H1 (cell line): ENCODE results near the gene CDH22. TPM values are rescaled to one million over a fixed set of nuclear protein-coding genes. Genes with fewer than 3 reads are reported as not detected.

Experiments used
- CTCF ChIA-PET: fragments of 300-600 bp; sonication (Branson Sonifier 250); formaldehyde crosslinking; loops from one replicate; lab custom pipeline; 2021; ENCODE audit not compliant: partially characterized antibody; lab: Charles Lee
- POLR2A ChIA-PET: fragments of 300-600 bp; sonication (Branson Sonifier 250); formaldehyde crosslinking; loops from one replicate; lab custom pipeline; 2021; ENCODE audit warnings: inconsistent platforms; ENCODE audit not compliant: partially characterized antibody; lab: Charles Lee
- DNase-seq, 2 experiments: peaks; one replicate each; pipeline versions ENCODE4 v3.0.0 to v3.0.0-alpha.2; 2010 to 2022; ENCODE audit warnings: low spot score in 2 of 2, low read depth in 1 of 2, mixed read lengths in 1 of 2
- FAIRE-seq: peaks from 2 replicates; lab custom pipeline; 2011; peaks lifted over from hg19 to GRCh38; lab: Jason Lieb, UNC
- H2AFZ ChIP-seq: 2 replicates; pipeline ENCODE4 v1.8.1; 2012; ENCODE audit warnings: low read length, inconsistent platforms
- H2AK5ac ChIP-seq: 2 replicates; pipeline ENCODE4 v1.6.1; 2013; ENCODE audit warnings: low read depth, low read length
- H2BK120ac ChIP-seq: replicated peaks from 2 replicates; pipeline ENCODE3; 2013; ENCODE audit warnings: low read depth, low read length, inconsistent platforms
- H2BK12ac ChIP-seq: 2 replicates; pipeline ENCODE4 v1.6.1; 2013; ENCODE audit warnings: low read depth, low read length
- H2BK15ac ChIP-seq: 2 replicates; pipeline ENCODE4 v1.6.1; 2013; ENCODE audit warnings: low read length
- H2BK20ac ChIP-seq: 2 replicates; pipeline ENCODE4 v1.6.1; 2013; ENCODE audit warnings: low read length
- H2BK5ac ChIP-seq: 2 replicates; pipeline ENCODE4 v1.6.1; 2013; ENCODE audit warnings: low read depth, low read length
- H3K14ac ChIP-seq: 2 replicates; pipeline ENCODE4 v1.6.1; 2013; ENCODE audit warnings: inconsistent platforms; ENCODE audit not compliant: insufficient read length
- H3K18ac ChIP-seq: 2 replicates; pipeline ENCODE4 v1.6.1; 2013; ENCODE audit warnings: low read length; ENCODE audit errors: extremely low read depth
- H3K23ac ChIP-seq: 2 replicates; pipeline ENCODE4 v1.6.1; 2013; ENCODE audit warnings: inconsistent platforms; ENCODE audit not compliant: insufficient read length
- H3K23me2 ChIP-seq: 2 replicates; pipeline ENCODE4 v1.6.1; 2013; ENCODE audit warnings: low read depth, low read length
- H3K27ac ChIP-seq: 2 replicates; pipeline ENCODE4 v1.6.1; 2011; ENCODE audit warnings: low read depth, low read length, inconsistent platforms
- H3K27me3 ChIP-seq, 4 experiments: replicated peaks in 1 of 4; 1 replicate in 1 of 4; 2 replicates in 3 of 4; pipeline versions ENCODE4 v1.6.1 to v1.8.1; 2011 to 2013; ENCODE audit warnings: low read length in 3 of 4, mild to moderate bottlenecking in 3 of 4, inconsistent platforms in 2 of 4, mixed read lengths in 2 of 4, moderate library complexity in 1 of 4; ENCODE audit not compliant: control insufficient read depth in 3 of 4, insufficient read depth in 3 of 4; ENCODE audit errors: extremely low read depth in 1 of 4
- H3K36me3 ChIP-seq, 4 experiments: 2 replicates each; pipeline versions ENCODE4 v1.6.1 to v1.8.1; 2011 to 2013; ENCODE audit warnings: mild to moderate bottlenecking in 4 of 4, low read length in 3 of 4, moderate library complexity in 2 of 4, control low read depth in 1 of 4, inconsistent platforms in 1 of 4; ENCODE audit not compliant: insufficient read depth in 4 of 4, control insufficient read depth in 2 of 4
- H3K4ac ChIP-seq: replicated peaks from 2 replicates; pipeline ENCODE3; 2013; ENCODE audit warnings: low read length, low read depth, mixed read lengths, inconsistent platforms; ENCODE audit not compliant: insufficient read length
- H3K4me1 ChIP-seq, 4 experiments: replicated peaks in 1 of 4; 1 replicate in 1 of 4; 2 replicates in 3 of 4; pipeline versions ENCODE4 v1.6.1 to v1.8.1; 2011 to 2013; ENCODE audit warnings: low read length in 3 of 4, inconsistent platforms in 2 of 4, mixed read lengths in 1 of 4; ENCODE audit not compliant: insufficient read depth in 4 of 4, control insufficient read depth in 3 of 4
- H3K4me2 ChIP-seq, 2 experiments: 2 replicates each; pipeline versions ENCODE4 v1.6.1 to v1.8.1; 2011 to 2013; ENCODE audit warnings: low read depth in 2 of 2, low read length in 2 of 2, control low read depth in 1 of 2, inconsistent platforms in 1 of 2, mild to moderate bottlenecking in 1 of 2; ENCODE audit not compliant: insufficient read depth in 1 of 2
- H3K4me3 ChIP-seq, 4 experiments: fragments of 200-600, 300-600 bp in 1 of 4; sonication (generic), shearing (Covaris generic), sonication (Bioruptor Twin) in 1 of 4; 2 replicates each; pipeline versions ENCODE4 v1.5.1 to v1.8.1; 2011 to 2016; ENCODE audit warnings: low read length in 4 of 4, low read depth in 3 of 4, control low read depth in 2 of 4, inconsistent platforms in 2 of 4, mild to moderate bottlenecking in 2 of 4, mixed read lengths in 1 of 4, moderate library complexity in 1 of 4; ENCODE audit not compliant: insufficient read depth in 2 of 4; ENCODE audit errors: extremely low read depth in 1 of 4
- H3K56ac ChIP-seq: replicated peaks from 2 replicates; pipeline ENCODE3; 2013; ENCODE audit warnings: low read depth, mild to moderate bottlenecking, mixed read lengths, low read length, inconsistent platforms; ENCODE audit not compliant: insufficient read length
- H3K79me1 ChIP-seq: 2 replicates; pipeline ENCODE4 v1.6.1; 2013; ENCODE audit warnings: low read depth, low read length, control low read depth
- H3K79me2 ChIP-seq, 2 experiments: 2 replicates each; pipeline versions ENCODE4 v1.6.1 to v1.8.1; 2012 to 2013; ENCODE audit warnings: low read length in 2 of 2, mild to moderate bottlenecking in 2 of 2, inconsistent platforms in 1 of 2; ENCODE audit not compliant: insufficient read depth in 2 of 2, control insufficient read depth in 1 of 2
- H3K9ac ChIP-seq, 4 experiments: replicated peaks in 1 of 4; 1 replicate in 1 of 4; 2 replicates in 3 of 4; pipeline versions ENCODE4 v1.6.1 to v1.8.1; 2011 to 2013; ENCODE audit warnings: low read depth in 3 of 4, low read length in 3 of 4, control low read depth in 2 of 4, mild to moderate bottlenecking in 2 of 4, moderate library complexity in 2 of 4, inconsistent platforms in 1 of 4; ENCODE audit errors: extremely low read depth in 1 of 4
- H3K9me3 ChIP-seq, 2 experiments: 2 replicates each; pipeline versions ENCODE4 v1.6.1 to v1.8.1; 2012 to 2013; ENCODE audit warnings: mild to moderate bottlenecking in 2 of 2, moderate library complexity in 2 of 2, control low read depth in 1 of 2, inconsistent platforms in 1 of 2, low read depth in 1 of 2, low read length in 1 of 2, mixed read lengths in 1 of 2; ENCODE audit not compliant: insufficient read depth in 2 of 2
- H4K20me1 ChIP-seq, 2 experiments: replicated peaks in 1 of 2; 2 replicates each; pipeline versions ENCODE3 to v1.8.1; 2011 to 2013; ENCODE audit warnings: inconsistent platforms in 2 of 2, low read length in 2 of 2, mild to moderate bottlenecking in 1 of 2; ENCODE audit not compliant: insufficient read depth in 2 of 2, control insufficient read depth in 1 of 2
- H4K5ac ChIP-seq: 2 replicates; pipeline ENCODE4 v1.6.1; 2013; ENCODE audit warnings: low read length, low read depth, mixed read lengths, inconsistent platforms; ENCODE audit not compliant: insufficient read length
- H4K8ac ChIP-seq: 2 replicates; pipeline ENCODE4 v1.8.0; 2013; ENCODE audit warnings: mild to moderate bottlenecking, moderate library complexity, low read length, inconsistent platforms; ENCODE audit not compliant: insufficient read depth; ENCODE audit errors: extremely low read depth
- H4K91ac ChIP-seq: replicated peaks from 2 replicates; pipeline ENCODE3; 2013; ENCODE audit warnings: low read length, mixed read lengths, inconsistent platforms; ENCODE audit not compliant: insufficient read length
- BACH1 ChIP-seq: IDR thresholded peaks from 2 replicates; pipeline ENCODE4 v1.6.1; 2012; ENCODE audit warnings: low read length, improper control_type of control experiment
- NANOG ChIP-seq: IDR thresholded peaks from 2 replicates; pipeline ENCODE4 v1.6.1; 2011; ENCODE audit warnings: low read length, low read depth, mild to moderate bottlenecking, inconsistent platforms; ENCODE audit not compliant: insufficient read depth, poor library complexity, severe bottlenecking
- RAD21 ChIP-seq, 2 experiments: IDR thresholded peaks in 1 of 2; conservative IDR thresholded peaks in 1 of 2; 2 replicates each; pipeline ENCODE4 v1.6.1; 2011; ENCODE audit warnings: low read depth in 2 of 2, low read length in 2 of 2, improper control_type of control experiment in 1 of 2, inconsistent platforms in 1 of 2, mild to moderate bottlenecking in 1 of 2, moderate library complexity in 1 of 2
- SAP30 ChIP-seq: fragments of 300-600 bp; sonication (generic); IDR thresholded peaks from 2 replicates; pipeline ENCODE4 v1.7.1; 2012; ENCODE audit warnings: low read length, moderate library complexity, mild to moderate bottlenecking, inconsistent platforms; ENCODE audit not compliant: insufficient read depth, insufficient replicate concordance
- WGBS, 2 experiments: shearing (Covaris generic) in 1 of 2; methylation state at CpG; one replicate each; pipeline versions ENCODE4 v1.1.6 to v1.1.7; 2013 to 2015; ENCODE audit warnings: low lambda C conversion rate in 2 of 2, mixed read lengths in 2 of 2, inconsistent platforms in 1 of 2, low coverage in 1 of 2, missing lambda C conversion rate in 1 of 2; ENCODE audit not compliant: insufficient replicate concordance in 2 of 2, insufficient coverage in 1 of 2, insufficient read length in 1 of 2; ENCODE audit errors: extremely low coverage in 1 of 2, missing lambda C conversion rate in 1 of 2; 5-methylcytosine and 5-hydroxymethylcytosine counted together
- polyA plus RNA-seq, 7 experiments: library from polyadenylated mRNA; depleted of rRNA in 3 of 7; stranded (reverse) in 5 of 7; unstranded in 2 of 7; fragments of >200 nt in 5 of 7; fragments of 200-250 nt in 2 of 7; gene quantifications; 1 replicate in 5 of 7; 2 replicates in 1 of 7; 4 replicates in 1 of 7; pipeline versions ENCODE4 v1.2.1 to v1.2.3, GENCODE V29; 2011 to 2013; ENCODE audit warnings: missing spikeins in 2 of 7, mixed read lengths in 2 of 7
- total RNA-seq: library from RNA; stranded (reverse); fragmentation: NEBNext Ultra II Directional; extraction: Animal tissue kit (Norgen Biotek cat#: 25700); gene quantifications from 2 replicates; pipeline ENCODE4 v1.2.1, GENCODE V29; 2021

The CDH22 gene
- total and polyA plus RNA-seq, 2 of the 8 experiments (the other 6 are each of a cell fraction or from before 2014, with no cell fraction given), result 0.35 to 0.39 TPM

- Histone ChIP-seq H3K9ac (no peak overlapping the region), H3K9me3 (no peaks in the 10 kb centered on the region), H4K5ac (no peak overlapping the region), H2BK5ac (no peak overlapping the region), H2AFZ (no peak overlapping the region), H3K36me3 (no peaks in the 10 kb centered on the region), H2AK5ac (no peak overlapping the region), H2BK15ac (no peak overlapping the region), H4K91ac (no peak overlapping the region), H3K79me1 (no peaks in the 10 kb centered on the region), H2BK120ac (no peak overlapping the region), H3K4me1 (0 out of 7 replicates have a peak, but pooled peaks cover 0 to under 1% (median 0%) of the 10 kb centered on the region in 4 experiments), H2BK12ac (no peak overlapping the region), H2BK20ac (no peak overlapping the region), H4K8ac (no peak overlapping the region), H3K14ac (no peak overlapping the region), H3K27me3 (no peaks in the 10 kb centered on the region), H3K18ac (no peak overlapping the region), H3K27ac (no peak overlapping the region), H3K56ac (no peak overlapping the region), H3K23me2 (no peaks in the 10 kb centered on the region), H3K79me2 (no peaks in the 10 kb centered on the region), H4K20me1 (no peaks in the 10 kb centered on the region), H3K23ac (no peak overlapping the region), H3K4ac (no peak overlapping the region), H3K4me2 (no peak overlapping the region), H3K4me3 (no peak overlapping the region)
- no peak for DNase-seq
- POLR2A ChIA-PET, result interaction anchor here (1.3 kb wide), 1 partner anchor 57 kb away, joined by 3 read pairs; no protein-coding TSS in a partner anchor
- WGBS, 2 experiments, result 84% methylated on average over 6 of the region's 6 CpGs; no CpG with 5 or more reads in 1 of the 2 experiments
- FAIRE-seq, result no peak
- CTCF ChIA-PET, result interaction anchor here (0.7 to 21.6 kb wide), 10 partner anchors 17 to 192 kb away, joined by 3 to 233 read pairs (median 5); no protein-coding TSS in a partner anchor
- no peak for TF ChIP-seq BACH1
- no peak for TF ChIP-seq NANOG
- TF ChIP-seq RAD21 (IDR thresholded peaks at IDR 0.05 in 1 of 2, conservative IDR thresholded peaks at IDR 0.05 in 1 of 2; ENCODE audit: low read depth in 2 of 2, low read length in 2 of 2), result no peak
- TF ChIP-seq SAP30, result no peak
Observed at GRCh38 chr20:46157076-46157592, 151.2 kb downstream of the CDH22 start.
